GM19324 (cell line): Measurements from ENCODE around the gene CSTPP1.
"Not testable (repeated sequence)": the region's sequence is repeated elsewhere in the genome, so short reads cannot be mapped to it uniquely, and the experiment has no call there.

ENCODE experiments used
- ATAC-seq: cut with Tn5 transposase; IDR thresholded peaks from one replicate; pipeline ENCODE4 v1.9.1; 2021; ENCODE audit warnings: mild to moderate bottlenecking, moderate library complexity; ENCODE audit not compliant: unreplicated experiment, low FRiP score

Gene CSTPP1

GRCh38 chr11:46907606-46908005, 29.0 kb upstream of the CSTPP1 start:
- no peak for ATAC-seq

- no peak for ATAC-seq
These were observed 23.9 kb upstream of the CSTPP1 start for GRCh38 chr11:46912526-46913150.

DNA sequence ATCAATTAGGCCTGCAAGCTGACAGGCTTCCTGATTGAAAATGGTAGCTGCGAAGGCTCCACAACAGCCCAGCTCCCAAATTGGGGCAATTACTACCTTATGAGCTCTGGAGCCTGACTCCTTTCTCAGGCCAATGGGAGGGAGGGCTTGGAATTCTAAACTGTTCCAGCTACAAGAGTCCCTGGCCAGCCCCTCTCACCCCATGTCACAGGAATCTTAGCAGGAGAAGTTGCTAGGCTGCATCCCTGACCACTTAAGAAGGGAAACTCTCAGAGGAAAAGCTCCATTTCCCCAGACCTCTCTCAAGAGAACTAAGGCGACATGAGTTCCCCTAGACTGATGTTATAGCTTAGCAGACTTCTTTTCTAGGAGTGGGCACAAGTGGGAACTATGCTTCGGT, 23.1 kb upstream of the CSTPP1 start:
- no peak for ATAC-seq

DNA sequence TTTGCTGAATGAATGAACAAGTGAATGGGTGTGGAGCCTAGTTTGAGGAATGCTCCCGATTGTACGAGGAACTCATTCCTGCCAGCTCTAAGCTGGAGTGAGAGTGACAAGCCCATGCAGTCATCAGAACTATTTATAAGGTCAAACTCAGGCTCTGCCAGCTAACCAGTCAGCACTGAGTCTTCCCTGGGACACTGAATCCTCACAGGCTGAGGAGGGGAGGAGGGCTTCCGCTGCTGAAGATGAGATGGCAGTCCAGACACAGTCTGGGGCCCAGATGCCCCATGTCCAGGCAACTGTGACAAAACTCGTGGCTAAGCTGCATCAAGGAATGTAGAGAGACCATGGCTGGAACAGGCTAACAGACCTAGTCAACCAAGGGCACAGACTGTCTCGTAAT, 22.2 kb upstream of the CSTPP1 start:
- no peak for ATAC-seq

DNA sequence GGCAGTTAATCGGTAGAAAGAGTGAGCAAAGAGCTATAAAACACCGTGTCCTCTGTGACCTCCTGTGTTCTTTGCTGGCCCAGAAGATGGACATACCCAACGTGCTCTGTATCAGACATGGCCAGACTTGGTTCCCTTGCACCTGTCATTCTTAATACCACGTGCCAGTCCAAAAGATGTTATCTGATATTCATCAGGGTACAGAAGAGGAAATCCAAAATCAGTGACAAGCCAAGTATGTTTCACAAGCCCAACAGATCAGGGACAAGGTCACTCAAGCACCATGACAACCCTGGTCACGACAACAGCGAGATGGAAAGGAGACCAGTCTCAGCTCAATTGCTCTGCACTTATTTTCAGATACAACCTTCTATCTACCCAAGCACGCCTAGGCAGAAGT, 21.7 kb upstream of the CSTPP1 start:
- ATAC-seq: no peak

GRCh38 chr11:46916286-46917108, 20.1 kb upstream of the CSTPP1 start:
- ATAC-seq: no peak

- no peak for ATAC-seq
These were observed 19.3 kb upstream of the CSTPP1 start for GRCh38 chr11:46917109-46917761.

GRCh38 chr11:46917762-46918082, 18.8 kb upstream of the CSTPP1 start:
- ATAC-seq: no peak

GRCh38 chr11:46918083-46918787, 18.3 kb upstream of the CSTPP1 start, which contains the start of gene LRP4:
LRP4 (minus strand) TSS chr11:46918550; CDS start chr11:46918379, 171 bp downstream.
- no peak for ATAC-seq

DNA sequence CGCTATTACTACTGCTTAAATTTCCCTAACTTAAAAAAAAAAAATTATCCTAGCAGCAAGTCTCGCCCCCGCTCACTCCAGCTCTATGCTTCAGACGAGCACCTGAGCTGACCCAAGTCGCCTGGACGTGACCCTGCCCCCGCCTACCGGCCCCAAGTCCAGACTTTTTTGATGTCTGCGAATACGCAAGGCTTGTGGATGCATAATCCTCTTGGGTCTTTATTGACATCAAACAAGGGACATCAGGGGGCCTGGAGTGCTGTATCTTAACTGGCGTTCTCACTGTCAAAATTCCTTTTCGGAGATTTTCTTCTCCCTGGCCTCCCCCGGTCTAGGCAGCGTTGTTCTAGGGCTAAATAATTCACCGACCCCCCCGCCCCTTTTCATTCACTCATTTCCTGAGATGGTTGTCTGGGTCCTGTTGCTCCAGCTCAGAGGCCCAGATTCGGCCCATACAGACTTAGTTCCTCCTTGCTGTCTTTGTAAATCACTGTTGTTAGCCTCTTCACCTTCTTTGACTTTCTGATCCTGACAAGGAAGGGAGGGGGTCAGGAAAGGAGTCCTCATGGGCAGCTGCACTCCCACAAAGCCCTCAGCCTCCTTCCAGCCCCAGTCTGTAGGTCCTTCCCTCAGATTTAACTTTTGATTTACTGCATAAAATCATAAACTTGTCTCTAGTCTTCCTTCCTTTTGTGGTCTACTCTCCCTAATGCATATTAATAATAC, 17.6 kb upstream of the CSTPP1 start:
- no peak for ATAC-seq

DNA sequence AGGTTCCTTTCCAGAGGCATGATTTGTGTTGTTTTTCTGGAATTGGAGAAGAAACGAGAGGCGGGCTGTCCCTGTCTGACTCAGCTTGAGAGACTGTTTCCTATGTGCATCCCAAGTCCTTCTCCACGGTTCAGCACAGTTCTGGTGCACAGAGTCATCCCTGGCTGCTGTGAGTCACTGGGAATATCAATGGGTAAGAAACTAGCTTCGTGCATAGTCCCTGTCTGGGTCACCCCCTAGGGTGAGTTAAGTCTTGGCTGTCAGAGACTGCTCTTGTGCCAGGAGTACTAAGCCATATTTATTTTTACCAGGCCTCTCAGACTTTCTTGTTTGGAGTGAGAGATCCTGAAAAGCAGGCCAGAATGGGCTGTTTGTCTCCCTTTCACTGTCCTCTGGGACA, 15.8 kb upstream of the CSTPP1 start:
- ATAC-seq: no peak

DNA sequence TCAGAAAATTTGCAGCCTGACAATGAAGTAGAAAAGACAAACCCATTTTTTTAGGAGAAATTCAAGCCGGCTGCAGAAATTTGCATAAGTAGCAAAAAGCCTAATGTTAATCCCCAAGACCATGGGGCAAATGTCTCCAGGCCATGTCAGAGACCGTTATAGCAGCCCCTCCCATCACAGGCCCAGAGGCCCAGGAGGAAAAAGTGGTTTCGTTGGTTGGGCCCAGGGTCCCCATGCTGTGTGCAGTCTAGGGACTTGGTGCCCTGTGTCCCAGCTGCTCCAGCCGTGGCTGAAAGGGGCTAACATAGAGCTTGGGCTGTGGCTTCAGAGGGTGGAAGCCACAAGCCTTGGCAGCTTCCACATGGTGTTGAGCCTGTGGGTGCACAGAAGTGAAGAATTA, 8.6 kb upstream of the CSTPP1 start:
- ATAC-seq: not testable (repeated sequence)

DNA sequence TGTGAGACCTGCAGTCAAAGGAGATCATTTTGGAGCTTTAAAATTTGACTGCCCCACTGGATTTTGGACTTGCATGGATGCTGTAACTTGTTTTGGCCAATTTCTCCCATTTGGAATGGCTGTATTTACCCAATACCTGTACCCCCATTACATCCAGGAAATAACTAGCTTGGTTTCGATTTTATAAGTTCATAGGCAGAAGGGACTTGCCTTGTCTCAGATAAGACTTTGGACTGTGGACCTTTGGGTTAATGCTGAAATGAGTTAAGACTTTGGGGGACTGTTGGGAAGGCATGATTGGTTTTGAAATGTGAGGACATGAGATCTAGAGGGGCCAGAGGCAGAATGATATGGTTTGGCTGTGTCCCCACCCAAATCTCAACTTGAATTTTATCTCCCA, 7.9 kb upstream of the CSTPP1 start:
- not testable (repeated sequence) for ATAC-seq

- ATAC-seq: no peak
These were observed 6.5 kb upstream of the CSTPP1 start for GRCh38 chr11:46930089-46930488.

- ATAC-seq: no peak
These were observed 5.6 kb downstream of the CSTPP1 start for GRCh38 chr11:46942172-46942571.

DNA sequence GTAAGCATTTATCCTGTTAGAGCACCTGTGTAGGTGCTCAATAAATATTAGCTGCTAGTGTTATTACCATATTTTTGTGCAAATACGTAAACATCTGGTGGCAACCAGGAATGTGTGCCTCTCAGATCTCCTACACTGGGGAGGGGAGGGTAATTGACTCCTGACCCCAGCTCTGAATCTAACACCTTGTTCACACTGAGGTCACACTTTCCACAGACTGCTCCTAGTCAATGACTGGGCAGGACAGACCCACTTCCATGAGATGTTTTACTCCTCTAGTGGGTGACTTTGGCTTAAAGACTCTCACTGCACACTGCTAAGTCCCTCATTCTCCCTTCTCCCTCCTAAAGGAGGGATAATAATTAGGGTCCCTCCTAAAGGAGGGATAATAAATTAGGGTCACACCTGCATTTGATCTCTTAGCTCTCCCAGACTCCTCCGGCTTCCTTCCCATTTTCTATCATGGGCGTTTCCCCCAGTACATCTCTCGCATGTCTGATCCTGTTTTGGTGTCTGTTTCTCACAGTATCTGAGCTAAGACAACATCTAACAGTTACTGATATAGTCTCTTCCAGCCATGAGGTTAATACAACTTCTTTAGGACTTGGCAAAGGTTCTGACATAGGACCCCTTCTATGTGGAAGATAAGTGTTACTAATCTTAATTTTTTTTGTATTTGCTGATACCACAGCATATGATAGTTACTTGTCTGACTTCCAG, 8.0 kb downstream of the CSTPP1 start:
- ATAC-seq: no peak

DNA sequence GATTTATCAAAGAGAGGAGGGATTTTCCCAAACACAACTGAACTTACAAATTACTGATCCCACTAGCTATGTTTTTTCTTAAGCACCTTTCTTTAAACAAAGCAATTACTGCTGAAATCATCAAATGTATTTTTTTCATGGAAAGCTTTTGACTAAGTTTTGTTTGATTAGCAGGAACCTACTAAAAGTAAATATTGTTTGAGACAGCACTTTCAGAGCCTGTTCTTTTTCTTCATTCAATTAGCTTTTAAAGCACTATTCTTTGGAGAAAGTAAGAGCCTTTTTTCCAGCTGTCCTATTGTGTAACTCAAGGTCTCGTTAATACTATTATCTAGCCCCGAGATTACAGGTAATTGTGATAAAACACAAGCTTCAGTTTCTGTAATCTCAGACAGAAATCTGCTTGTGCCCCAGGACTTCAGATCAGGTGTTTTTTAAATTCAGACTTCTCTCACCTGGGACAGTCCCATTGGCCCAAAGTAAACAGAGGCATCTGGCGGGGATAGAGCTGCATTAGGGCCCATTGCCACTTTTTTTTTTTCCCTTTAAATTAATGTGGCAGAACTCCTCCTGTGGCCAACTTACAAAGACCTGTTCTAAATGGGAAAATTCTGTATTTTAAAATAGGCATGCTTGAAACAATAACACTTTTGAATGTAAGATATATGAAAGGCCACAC, 11.0 kb downstream of the CSTPP1 start:
- no peak for ATAC-seq

- no peak for ATAC-seq
These were observed 12.0 kb downstream of the CSTPP1 start for GRCh38 chr11:46948378-46949131.

- ATAC-seq: no peak
These were observed 12.7 kb downstream of the CSTPP1 start for GRCh38 chr11:46949297-46949696.
